GM21423 (cell line): ENCODE measurements around the gene DPEP1.
"Not testable (repeated sequence)": the region's sequence is repeated elsewhere in the genome, so short reads cannot be mapped to it uniquely, and the experiment has no call there.

Source experiments
- ATAC-seq: cut with Tn5 transposase; IDR thresholded peaks from one replicate; pipeline ENCODE4 v1.9.1; 2021; ENCODE audit warnings: mild to moderate bottlenecking, moderate library complexity; ENCODE audit not compliant: unreplicated experiment

Gene DPEP1

GRCh38 chr16:89618109-89618998 lies 4.9 kb downstream of the DPEP1 start:
- ATAC-seq: no peak

- no peak for ATAC-seq
Measured at GRCh38 chr16:89619840-89620239, 6.4 kb downstream of the DPEP1 start.

- ATAC-seq: no peak
Measured at GRCh38 chr16:89620406-89620841, 7.0 kb downstream of the DPEP1 start.

GRCh38 chr16:89621136-89621697 lies 7.8 kb downstream of the DPEP1 start:
- no peak for ATAC-seq

GRCh38 chr16:89621698-89622409 lies 8.4 kb downstream of the DPEP1 start:
- ATAC-seq: no peak

GRCh38 chr16:89623511-89624261 lies 10.2 kb downstream of the DPEP1 start:
- no peak for ATAC-seq

- no peak for ATAC-seq
Measured at GRCh38 chr16:89624777-89625761, 11.6 kb downstream of the DPEP1 start.

GRCh38 chr16:89629827-89630610 lies 16.6 kb downstream of the DPEP1 start:
- no peak for ATAC-seq

- ATAC-seq: no peak
Measured at GRCh38 chr16:89633064-89633631, 19.7 kb downstream of the DPEP1 start.

- not testable (repeated sequence) for ATAC-seq
Measured at GRCh38 chr16:89634463-89635385, 21.3 kb downstream of the DPEP1 start.

- ATAC-seq: no peak
Measured at GRCh38 chr16:89636663-89637062, 23.2 kb downstream of the DPEP1 start.

- no peak for ATAC-seq
Measured at GRCh38 chr16:89637379-89637778, 23.9 kb downstream of the DPEP1 start.

GRCh38 chr16:89638455-89638854 lies 25.0 kb downstream of the DPEP1 start:
- ATAC-seq: no peak

GRCh38 chr16:89639385-89639784 lies 25.9 kb downstream of the DPEP1 start:
- no peak for ATAC-seq

- no peak for ATAC-seq
Measured at GRCh38 chr16:89641458-89642119, 28.1 kb downstream of the DPEP1 start.

GRCh38 chr16:89642574-89642973 lies 29.1 kb downstream of the DPEP1 start:
- ATAC-seq: no peak

GRCh38 chr16:89643769-89644300 lies 30.4 kb downstream of the DPEP1 start:
- ATAC-seq: no peak
